Measurements from ENCODE around the gene RAB22A. TPM values are rescaled to one million over a fixed set of nuclear protein-coding genes. Genes with fewer than 3 reads are reported as not detected.

Gene RAB22A
- total RNA-seq (2014; rRNA removed; shearing (Covaris generic)) = 21.6 and 22.8 TPM in 2 replicates
- polyA plus RNA-seq (2014; cell fraction: nucleus; rRNA removed) = 8.0 and 10.6 TPM in 2 replicates

GRCh38 chr20:58309591-58310290, at the start of gene RAB22A:
Gene RAB22A, plus strand, starts transcription at chr20:58309715. Its CDS starts 262 bp downstream, at chr20:58309977.
- DNase-seq (ENCODE audit: extremely low read depth, low read depth) = peak; percentile 70

- no peak for DNase-seq (ENCODE audit: extremely low read depth, low read depth)
Measured at GRCh38 chr20:58260006-58260405, 49.5 kb upstream of the RAB22A start.

DNA sequence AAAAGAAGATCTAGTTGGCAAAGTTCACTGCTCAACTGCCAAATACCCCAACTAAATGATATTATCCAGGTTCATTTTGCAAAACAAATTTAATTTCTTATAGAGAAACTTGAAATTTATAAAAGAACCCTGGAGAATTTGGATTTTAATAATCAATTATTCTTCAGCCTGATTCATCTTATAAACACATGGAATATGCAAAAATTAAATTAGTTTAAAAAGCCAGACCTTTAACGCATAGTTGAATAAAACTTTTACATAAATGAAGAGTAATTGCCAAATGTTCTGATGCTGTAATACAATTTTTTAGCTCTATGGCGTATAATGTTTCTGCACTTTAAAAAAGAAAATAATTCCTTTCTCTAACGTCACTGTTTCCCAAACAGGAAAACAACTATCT, 47.9 kb upstream of the RAB22A start:
- DNase-seq (ENCODE audit: extremely low read depth, low read depth) = no peak

DNA sequence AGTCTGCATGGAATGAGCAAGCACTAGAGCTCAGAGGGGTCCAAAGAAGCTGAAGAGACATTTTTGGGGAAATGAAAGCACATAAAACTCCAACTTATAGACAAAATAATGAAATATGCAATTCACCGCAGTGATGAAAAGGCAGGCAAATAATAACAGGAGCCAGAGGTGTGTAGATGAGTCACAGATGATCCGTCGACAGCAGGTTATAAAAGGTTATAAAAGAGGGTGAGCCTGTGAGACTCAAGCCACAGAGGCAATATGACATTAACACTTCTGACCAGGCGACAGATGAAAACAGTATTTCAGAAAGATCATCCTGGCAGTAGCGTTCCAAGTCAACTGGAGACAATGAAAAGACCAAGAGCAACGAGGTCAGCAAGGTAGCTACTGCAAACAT, 45.2 kb upstream of the RAB22A start:
- DNase-seq (ENCODE audit: extremely low read depth, low read depth) = no peak

DNA sequence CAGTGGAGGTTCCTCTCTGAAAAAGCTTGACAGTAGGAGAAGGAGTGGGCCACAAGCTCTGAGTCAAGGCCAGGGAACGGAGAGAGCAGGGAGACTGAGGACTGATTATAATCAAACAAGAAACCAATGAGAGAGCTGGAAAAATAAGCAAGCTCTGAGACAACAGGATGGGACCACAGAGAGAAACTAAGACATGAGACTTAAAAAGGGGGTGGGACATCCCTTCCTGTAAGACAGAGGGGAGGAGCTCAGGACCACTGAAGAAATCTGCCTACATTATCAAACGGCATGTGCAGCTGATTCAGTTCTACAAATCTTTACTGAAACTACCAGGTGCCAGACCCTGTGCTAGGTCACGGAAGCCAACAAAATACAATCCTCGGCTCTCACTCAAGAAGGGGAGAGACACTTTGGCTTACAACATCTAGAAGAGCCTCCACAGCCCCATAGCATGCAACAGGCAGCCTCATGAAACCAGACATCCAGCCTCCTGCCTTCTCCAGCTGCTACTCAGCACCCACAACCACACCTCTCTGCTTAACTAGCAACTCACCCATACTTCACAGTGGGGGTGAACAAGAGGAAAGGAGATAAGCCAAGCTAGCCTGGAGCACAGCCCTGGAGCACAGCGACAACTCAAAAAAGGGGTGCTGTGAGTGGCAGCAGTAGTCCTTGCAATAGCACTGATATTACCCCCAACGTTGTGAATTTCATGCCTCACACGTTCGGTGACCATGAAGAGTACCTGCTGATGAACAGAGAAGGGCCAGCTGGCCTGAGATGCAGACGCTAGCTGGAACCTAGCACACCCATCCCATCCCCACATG, 41.9 kb upstream of the RAB22A start:
- no peak for DNase-seq (ENCODE audit: extremely low read depth, low read depth)

DNA sequence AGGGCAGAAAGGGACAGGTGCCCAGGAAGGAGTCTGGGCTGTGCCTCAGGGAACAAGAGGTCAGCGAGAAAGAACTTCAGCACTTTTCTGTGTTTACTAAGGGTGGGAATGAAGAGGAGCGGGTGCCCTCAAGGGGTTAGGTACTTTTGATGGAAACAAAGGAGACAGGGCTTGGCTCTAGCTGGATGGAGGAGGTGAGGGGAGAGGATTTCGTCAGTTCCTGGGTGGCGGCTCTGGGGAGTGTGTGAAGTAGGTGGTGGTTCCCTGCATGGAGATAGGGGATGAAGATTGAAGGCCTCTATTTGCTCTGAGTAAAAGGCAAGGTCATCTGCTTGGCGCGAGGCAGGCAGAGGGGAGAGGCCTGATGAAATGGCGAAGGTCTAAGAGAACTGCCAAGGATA, 41.1 kb upstream of the RAB22A start:
- no peak for DNase-seq (ENCODE audit: extremely low read depth, low read depth)

DNA sequence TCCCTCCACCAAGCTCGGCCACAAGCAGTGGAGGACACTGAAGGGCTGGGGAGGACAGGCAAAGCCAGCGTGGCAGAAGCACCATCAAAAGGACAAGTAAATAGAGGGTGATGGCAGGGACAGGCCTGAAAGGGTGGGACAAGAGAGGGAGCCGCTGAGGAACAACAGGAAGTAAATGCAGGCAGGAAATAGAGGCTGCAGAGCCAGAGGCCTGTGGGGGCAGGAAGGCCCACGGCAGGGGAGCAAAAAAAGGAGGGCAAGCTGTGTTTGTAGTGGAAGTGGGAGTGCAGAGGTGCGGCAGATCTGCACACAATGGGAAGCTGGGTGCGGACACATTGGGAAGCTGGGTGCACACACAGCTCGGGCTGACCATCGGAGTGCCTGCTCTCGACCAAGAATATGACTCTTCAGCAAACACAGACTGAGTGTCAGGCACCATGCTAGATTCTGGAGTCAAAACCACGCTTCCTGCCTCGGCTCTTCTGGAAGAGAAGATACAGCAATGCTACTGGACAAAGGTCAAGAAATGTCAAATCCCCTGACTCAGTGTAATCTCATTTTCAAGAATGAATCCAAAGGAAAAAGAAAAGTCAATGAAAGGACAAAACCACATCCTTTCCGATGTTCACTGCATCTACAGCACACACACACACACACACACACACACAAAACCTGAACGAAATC, 40.4 kb upstream of the RAB22A start:
- DNase-seq (ENCODE audit: extremely low read depth, low read depth) = no peak

GRCh38 chr20:58271606-58272351, 37.7 kb upstream of the RAB22A start:
- DNase-seq (ENCODE audit: extremely low read depth, low read depth) = no peak

DNA sequence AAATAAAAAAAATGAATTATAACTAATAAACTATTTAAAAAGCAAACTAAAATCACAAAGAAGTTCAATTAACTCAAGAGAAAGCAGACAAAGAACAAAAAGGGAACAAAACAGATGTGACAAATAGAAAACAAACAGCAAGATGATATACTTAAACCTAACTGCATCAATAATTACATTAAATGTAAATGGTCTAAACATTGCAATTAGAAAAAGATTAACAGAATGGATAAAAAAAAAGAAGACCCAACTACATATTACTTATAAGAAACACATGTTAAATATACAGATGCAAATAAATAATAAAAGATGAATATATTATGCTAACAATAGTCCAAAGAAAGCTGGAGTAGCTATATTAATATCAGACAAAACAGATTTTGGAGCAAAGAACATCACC, 35.1 kb upstream of the RAB22A start:
- no peak for DNase-seq (ENCODE audit: extremely low read depth, low read depth)

DNA sequence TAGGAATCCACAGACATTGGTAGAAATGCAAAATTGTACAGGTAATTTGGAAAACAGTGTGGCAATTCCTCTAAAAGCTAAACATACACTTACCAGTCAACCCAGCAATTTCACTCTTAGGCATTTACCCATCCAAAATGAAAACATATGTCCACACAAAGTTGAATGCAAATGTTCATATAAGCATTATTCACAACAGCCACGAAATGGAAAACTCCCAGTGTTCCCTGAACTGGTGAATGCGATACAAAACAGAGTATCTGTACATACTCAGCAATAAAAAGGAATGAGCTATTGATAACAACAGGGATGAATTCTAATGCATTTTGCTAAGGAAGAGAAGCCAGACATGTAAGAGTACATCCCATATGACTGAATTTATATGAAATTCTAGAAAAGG, 32.4 kb upstream of the RAB22A start:
- no peak for DNase-seq (ENCODE audit: extremely low read depth, low read depth)

DNA sequence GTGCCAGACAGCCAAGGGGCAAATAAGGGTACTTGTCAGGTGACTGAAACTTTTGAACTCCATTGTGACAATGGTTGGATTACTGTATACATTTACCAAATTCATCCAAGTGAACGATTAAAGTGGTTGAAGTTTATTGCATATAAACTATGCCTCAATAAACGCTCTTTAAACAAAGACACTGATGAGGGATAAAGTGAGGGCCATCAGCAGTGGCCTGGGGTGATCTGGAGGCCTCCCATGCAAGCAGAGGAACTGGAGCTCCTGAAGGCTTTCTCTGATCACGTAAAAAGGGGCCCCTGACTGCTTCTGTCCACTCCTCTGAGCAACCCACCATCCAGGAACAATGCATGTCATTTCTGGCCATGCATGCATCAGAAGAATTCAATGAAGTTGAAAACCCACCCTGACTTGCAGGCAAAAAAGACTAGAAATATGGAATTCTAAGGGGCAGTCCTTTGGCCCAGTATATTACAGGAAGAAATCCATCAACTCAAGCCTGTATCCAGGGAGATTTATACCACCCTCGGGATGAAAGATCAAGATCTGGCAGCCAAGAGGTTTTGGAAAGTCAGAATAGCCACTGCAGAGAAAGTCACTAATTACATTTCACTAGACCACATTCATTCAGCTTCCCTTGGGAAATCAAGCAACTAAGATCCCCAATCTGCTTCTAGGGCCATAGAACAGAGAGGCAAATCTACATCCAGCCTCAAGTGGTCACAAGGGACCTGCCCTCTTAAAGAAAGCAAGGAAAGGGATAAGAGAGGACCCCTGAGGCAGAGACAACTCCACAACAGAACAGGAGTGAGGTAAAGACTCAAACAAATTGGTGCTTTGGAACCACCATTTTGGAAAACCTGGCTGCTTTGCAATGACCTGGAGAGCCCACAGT, 31.7 kb upstream of the RAB22A start:
- DNase-seq (ENCODE audit: extremely low read depth, low read depth) = no peak

GRCh38 chr20:58286729-58287128, 22.8 kb upstream of the RAB22A start:
- DNase-seq (ENCODE audit: extremely low read depth, low read depth) = no peak

- no peak for DNase-seq (ENCODE audit: extremely low read depth, low read depth)
Measured at GRCh38 chr20:58287638-58288037, 21.9 kb upstream of the RAB22A start.

DNA sequence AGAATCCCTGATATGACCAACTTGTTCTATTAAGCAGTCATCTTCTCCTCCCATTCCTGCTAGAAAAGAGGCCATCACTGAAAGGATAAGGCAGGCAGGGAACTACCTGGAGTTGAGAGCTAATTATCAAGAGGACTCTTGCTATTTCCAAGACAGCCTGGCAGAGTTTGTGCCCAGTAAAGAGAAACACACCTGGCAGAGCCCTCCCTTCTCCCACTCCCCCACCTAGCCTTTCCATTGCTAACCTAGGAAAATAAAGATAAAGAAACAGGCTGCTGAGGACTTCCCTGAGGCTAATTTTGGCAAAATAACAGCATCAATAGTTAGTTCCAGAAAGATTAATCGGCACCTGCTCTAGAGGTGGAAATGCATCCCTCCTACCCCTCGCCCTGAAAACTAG, 20.4 kb upstream of the RAB22A start:
- DNase-seq (ENCODE audit: extremely low read depth, low read depth) = no peak

GRCh38 chr20:58293453-58293852, 16.1 kb upstream of the RAB22A start:
- DNase-seq (ENCODE audit: extremely low read depth, low read depth) = no peak

- DNase-seq (ENCODE audit: extremely low read depth, low read depth) = no peak
Measured at GRCh38 chr20:58294497-58295455, 14.7 kb upstream of the RAB22A start.

GRCh38 chr20:58296051-58296837, 13.3 kb upstream of the RAB22A start:
- DNase-seq (ENCODE audit: extremely low read depth, low read depth) = no peak

DNA sequence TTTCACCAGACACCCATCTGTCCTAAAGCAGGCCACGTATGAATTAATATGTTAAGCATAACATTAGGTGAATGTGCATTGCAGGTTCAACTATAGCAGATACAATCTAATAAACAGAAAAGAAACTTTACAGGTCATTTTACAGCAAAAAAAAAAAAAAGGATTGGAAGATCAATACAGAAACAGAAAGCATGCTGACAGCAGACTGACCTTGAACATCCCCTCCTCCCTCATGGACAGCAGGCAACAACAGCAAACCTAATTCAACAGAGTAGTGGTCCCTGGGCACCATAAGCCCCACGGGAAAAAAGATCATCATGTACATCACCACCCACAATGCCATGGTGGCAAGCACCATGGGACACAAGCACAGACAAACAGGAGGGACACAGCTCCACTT, 12.1 kb upstream of the RAB22A start:
- DNase-seq (ENCODE audit: extremely low read depth, low read depth) = no peak

Measured in NCI-H460 (cell line).